Chondrocyte (in vitro differentiated cells): ENCODE data around the gene SLC9A2. TPM values are rescaled to one million over a fixed set of nuclear protein-coding genes. Genes with fewer than 3 reads are reported as not detected.
A peak's percentile ranks its signal among the peaks of the same experiment; 100 is the strongest.

ENCODE experiments used
- DNase-seq: peaks from one replicate; pipeline ENCODE4 v3.0.0; 2021; ENCODE audit warnings: mixed read lengths, low spot score
- H3K27ac Mint-ChIP-seq: one replicate; pipeline ENCODE4 v1.8.0; 2021; ENCODE audit warnings: mild to moderate bottlenecking, moderate library complexity, mixed read lengths; ENCODE audit not compliant: unreplicated experiment
- H3K27me3 Mint-ChIP-seq: 2 replicates; pipeline ENCODE4 v1.8.0; 2021; ENCODE audit warnings: low read depth, mixed read lengths
- H3K36me3 Mint-ChIP-seq: 2 replicates; pipeline ENCODE4 v1.8.0; 2021; ENCODE audit warnings: low read depth, mixed read lengths
- H3K4me1 Mint-ChIP-seq: 2 replicates; pipeline ENCODE4 v1.8.0; 2021; ENCODE audit warnings: low read depth, mild to moderate bottlenecking, mixed read lengths
- H3K4me3 Mint-ChIP-seq: one replicate; pipeline ENCODE4 v1.8.0; 2021; ENCODE audit warnings: mild to moderate bottlenecking, moderate library complexity, mixed read lengths; ENCODE audit not compliant: unreplicated experiment
- H3K9me3 Mint-ChIP-seq: 2 replicates; pipeline ENCODE4 v1.8.0; 2021; ENCODE audit warnings: low read depth, mixed read lengths
- total RNA-seq: library from RNA; stranded (reverse); gene quantifications from 3 replicates; pipeline ENCODE4 v1.2.1, GENCODE V29; 2021
- TF ChIP-seq, protein P1 (sequence below): fragments of 200-600 bp; sonication (generic); IDR thresholded peaks from 2 replicates; pipeline ENCODE4 v1.5.0; 2021; ENCODE audit warnings: antibody characterized with exemption, mild to moderate bottlenecking, moderate library complexity

Gene SLC9A2
- total RNA-seq, 1 donor from 2014 or later: not detected

GRCh38 chr2:102601730-102602129 lies 17.6 kb upstream of the SLC9A2 start:
- Mint-ChIP-seq H3K4me1 (no peaks in the 10 kb centered on the region), H3K27me3 (peaks cover 23% of the 10 kb centered on the region), H3K9me3 (no peaks in the 10 kb centered on the region), H3K4me3 (no peak overlapping the region), H3K36me3 (no peaks in the 10 kb centered on the region), H3K27ac (no peak overlapping the region)
- TF ChIP-seq, protein P1, sequence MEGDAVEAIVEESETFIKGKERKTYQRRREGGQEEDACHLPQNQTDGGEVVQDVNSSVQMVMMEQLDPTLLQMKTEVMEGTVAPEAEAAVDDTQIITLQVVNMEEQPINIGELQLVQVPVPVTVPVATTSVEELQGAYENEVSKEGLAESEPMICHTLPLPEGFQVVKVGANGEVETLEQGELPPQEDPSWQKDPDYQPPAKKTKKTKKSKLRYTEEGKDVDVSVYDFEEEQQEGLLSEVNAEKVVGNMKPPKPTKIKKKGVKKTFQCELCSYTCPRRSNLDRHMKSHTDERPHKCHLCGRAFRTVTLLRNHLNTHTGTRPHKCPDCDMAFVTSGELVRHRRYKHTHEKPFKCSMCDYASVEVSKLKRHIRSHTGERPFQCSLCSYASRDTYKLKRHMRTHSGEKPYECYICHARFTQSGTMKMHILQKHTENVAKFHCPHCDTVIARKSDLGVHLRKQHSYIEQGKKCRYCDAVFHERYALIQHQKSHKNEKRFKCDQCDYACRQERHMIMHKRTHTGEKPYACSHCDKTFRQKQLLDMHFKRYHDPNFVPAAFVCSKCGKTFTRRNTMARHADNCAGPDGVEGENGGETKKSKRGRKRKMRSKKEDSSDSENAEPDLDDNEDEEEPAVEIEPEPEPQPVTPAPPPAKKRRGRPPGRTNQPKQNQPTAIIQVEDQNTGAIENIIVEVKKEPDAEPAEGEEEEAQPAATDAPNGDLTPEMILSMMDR: no peak
- no peak for DNase-seq

DNA sequence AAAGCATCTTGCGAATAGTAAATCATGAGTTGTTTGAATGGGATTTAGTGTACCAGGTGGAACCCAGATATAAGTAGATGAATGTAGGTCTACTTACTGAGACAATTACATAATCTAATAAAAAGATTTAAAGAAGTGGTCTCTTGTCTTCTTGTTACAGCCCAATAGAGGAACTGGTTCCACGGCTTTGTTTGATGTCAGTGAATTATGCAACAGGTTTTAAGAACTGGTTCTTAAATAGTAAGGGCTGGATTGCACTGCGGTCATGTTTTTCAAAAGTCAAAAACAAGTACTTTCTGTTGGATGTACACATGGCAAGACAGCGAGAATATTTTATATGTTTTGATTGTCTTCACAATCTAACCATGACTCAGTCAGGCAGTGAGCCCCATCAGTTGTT lies 15.4 kb upstream of the SLC9A2 start:
- Mint-ChIP-seq H3K9me3 (no peaks in the 10 kb centered on the region), H3K27ac (no peak overlapping the region), H3K27me3 (peaks cover 16% of the 10 kb centered on the region), H3K36me3 (no peaks in the 10 kb centered on the region), H3K4me3 (no peak overlapping the region), H3K4me1 (no peaks in the 10 kb centered on the region)
- TF ChIP-seq, protein P1: no peak
- DNase-seq: no peak

DNA sequence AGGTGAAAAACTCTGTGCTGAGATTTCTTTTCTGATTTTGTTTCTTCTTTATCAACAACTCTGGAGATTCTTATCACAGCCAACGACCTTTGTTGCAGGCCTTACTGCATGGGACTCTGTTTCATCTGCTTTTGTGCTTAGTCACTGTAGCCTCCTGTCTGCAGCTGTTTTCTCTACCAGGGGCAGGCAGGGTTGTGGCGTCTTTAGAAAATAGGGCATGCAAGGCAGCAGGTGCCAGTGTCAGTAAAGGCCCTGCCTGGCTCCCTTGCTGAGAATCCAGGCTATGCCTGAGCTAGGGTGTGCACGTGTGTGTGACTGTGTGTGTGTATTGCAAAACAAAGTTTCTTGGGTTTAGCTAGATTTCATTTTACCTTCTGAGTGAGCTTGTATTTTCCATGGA lies 14.6 kb upstream of the SLC9A2 start:
- Mint-ChIP-seq H3K36me3 (no peaks in the 10 kb centered on the region), H3K4me1 (no peaks in the 10 kb centered on the region), H3K27me3 (peaks cover 13% of the 10 kb centered on the region), H3K27ac (no peak overlapping the region), H3K9me3 (no peaks in the 10 kb centered on the region), H3K4me3 (no peak overlapping the region)
- TF ChIP-seq, protein P1: no peak
- DNase-seq: no peak

DNA sequence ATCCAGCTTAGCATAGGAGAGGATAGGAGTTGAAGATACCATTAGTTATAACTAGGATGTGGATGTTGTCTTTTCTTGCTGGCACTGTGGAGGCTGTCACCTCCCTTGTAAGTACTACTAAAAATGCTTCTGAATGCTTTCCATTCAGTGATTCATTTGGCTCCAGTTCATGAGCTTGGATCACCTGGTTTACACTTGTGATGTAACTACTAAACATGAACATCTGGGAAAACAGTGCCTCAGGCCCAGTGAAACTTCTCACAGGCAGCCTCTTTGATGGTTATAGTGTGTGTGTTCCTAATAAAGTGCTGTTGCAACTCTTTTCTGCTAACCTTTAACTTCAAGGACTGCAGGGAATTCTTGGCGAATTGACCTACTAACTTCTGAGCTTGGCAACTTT lies 13.0 kb upstream of the SLC9A2 start:
- H3K4me3 Mint-ChIP-seq: no peak overlapping the region
- H3K4me1 Mint-ChIP-seq: no peaks in the 10 kb centered on the region
- no peak overlapping the region for H3K27ac Mint-ChIP-seq
- H3K36me3 Mint-ChIP-seq: no peaks in the 10 kb centered on the region
- TF ChIP-seq, protein P1: no peak
- H3K27me3 Mint-ChIP-seq: peaks cover 9% of the 10 kb centered on the region
- DNase-seq: no peak
- no peaks in the 10 kb centered on the region for H3K9me3 Mint-ChIP-seq

DNA sequence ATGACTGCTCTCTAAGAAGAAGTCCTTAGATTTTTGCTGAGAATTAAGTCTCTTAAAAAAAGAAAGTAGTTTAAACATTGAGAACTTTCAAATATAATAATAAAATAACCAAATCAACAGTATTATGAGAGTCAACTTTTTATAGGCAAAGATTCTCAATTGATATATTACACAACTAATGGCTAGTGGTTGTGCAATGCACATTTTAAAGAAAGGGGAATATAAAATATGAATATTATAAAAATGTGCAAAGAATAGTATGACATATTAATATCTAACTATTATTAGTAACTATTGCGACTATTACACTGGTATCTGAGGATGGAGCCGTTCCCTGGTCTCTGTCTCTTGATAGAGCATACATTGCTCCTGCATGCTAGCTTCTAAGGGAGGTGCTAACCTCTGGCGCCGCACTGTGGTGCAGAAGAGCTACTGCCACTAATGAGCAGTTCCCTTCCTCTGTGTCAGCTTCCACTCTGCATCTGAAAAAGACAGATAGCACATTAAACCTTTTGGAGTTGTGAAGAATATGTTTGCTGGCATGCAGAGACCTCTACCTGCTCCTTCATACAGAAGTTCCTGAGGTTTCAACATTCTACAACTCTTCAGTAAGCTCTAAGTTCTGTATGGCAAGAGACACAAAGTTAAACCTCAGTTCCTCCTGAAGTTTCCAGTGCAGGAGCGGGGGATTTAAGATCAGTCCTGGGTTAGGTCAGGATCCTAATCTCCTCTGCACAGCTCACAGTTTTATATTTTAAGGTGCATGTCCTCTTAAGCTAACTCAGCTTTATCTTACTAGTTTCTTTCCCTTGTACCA lies 3.5 kb upstream of the SLC9A2 start:
- DNase-seq: peak; percentile 80
- H3K4me3 Mint-ChIP-seq: no peak overlapping the region
- peaks cover 54% of the 10 kb centered on the region for H3K27me3 Mint-ChIP-seq
- TF ChIP-seq, protein P1: peak; percentile 90
- H3K4me1 Mint-ChIP-seq: peaks cover 12% of the 10 kb centered on the region
- no peaks in the 10 kb centered on the region for H3K36me3 Mint-ChIP-seq
- no peaks in the 10 kb centered on the region for H3K9me3 Mint-ChIP-seq
- H3K27ac Mint-ChIP-seq: no peak overlapping the region
